C4-2B (cell line): Measurements from ENCODE around the gene RPS27.

Experiments
- CTCF ChIP-seq: fragments of 450-650 bp; conservative IDR thresholded peaks from 2 replicates; pipeline ENCODE4 v1.5.1; 2017; ENCODE audit warnings: mild to moderate bottlenecking
- ZFX ChIP-seq: fragments of 450-650 bp; IDR thresholded peaks from 2 replicates; pipeline ENCODE4 v1.6.1; 2017

- TF ChIP-seq CTCF (no peak), ZFX (no peak)
These were observed 15.6 kb downstream of the RPS27 start for GRCh38 chr1:154006136-154006535.
